ENCODE measurements around the gene REXO1. TPM values are rescaled to one million over a fixed set of nuclear protein-coding genes. Genes with fewer than 3 reads are reported as not detected.

The REXO1 gene
- total and polyA plus RNA-seq, 2 of the 13 experiments (the other 11 are each of a cell fraction or from before 2014, with no cell fraction given), result 5.0 to 11.2 TPM

DNA sequence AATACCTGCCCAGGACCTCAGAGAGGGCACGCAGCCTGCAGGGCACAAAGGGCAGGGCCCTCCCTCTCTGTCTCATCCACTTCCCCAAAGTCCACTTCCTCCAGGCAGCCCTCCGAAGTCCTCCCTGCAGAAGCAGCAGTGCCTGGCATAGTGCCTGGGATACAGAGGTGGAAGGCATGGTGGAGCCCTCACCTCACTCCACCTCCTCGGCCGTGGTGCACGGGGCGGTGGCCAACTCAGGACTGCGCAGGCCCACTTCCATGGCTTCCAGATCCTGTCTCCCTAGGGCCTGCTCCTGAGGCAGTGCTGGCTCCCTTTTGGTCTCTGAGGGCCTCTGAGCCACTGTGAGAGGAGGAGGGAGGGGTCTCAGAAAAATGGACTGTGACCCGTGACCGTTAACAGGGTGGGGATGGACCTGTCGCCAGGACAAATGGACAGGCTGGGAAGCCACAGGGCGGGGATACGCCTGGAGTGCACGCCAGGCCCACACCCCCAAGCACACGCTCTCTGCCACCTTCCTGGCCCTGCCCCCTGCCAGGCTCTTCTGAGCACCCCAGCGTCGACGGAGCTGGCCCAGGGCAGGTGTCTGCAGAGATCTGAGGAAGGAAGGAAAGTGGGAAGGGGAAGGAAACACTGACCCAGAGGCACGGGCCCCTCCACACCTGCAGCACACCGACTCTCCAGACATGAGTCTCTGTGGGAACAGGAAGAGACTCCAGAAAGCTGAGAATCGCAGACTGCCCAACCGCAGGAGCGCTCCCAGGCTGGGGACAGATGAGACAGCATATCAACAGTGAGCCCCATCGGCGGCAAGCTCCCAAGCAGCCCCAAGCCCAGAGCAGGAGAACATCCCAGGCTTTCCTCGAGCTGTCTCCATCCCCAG lies 8.4 kb downstream of the REXO1 start (continued):
- TF ChIP-seq, protein P1, sequence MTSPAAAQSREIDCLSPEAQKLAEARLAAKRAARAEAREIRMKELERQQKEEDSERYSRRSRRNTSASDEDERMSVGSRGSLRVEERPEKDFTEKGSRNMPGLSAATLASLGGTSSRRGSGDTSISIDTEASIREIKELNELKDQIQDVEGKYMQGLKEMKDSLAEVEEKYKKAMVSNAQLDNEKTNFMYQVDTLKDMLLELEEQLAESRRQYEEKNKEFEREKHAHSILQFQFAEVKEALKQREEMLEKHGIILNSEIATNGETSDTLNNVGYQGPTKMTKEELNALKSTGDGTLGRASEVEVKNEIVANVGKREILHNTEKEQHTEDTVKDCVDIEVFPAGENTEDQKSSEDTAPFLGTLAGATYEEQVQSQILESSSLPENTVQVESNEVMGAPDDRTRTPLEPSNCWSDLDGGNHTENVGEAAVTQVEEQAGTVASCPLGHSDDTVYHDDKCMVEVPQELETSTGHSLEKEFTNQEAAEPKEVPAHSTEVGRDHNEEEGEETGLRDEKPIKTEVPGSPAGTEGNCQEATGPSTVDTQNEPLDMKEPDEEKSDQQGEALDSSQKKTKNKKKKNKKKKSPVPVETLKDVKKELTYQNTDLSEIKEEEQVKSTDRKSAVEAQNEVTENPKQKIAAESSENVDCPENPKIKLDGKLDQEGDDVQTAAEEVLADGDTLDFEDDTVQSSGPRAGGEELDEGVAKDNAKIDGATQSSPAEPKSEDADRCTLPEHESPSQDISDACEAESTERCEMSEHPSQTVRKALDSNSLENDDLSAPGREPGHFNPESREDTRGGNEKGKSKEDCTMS (CRISPR knock-in tag; conservative IDR thresholded peaks at IDR 0.05), result no peak
- TF ChIP-seq TSC22D2 (CRISPR knock-in tag; IDR thresholded peaks at IDR 0.05; ENCODE audit: borderline replicate concordance) (no peak), KLF15 (CRISPR knock-in tag; IDR thresholded peaks at IDR 0.05; ENCODE audit: borderline replicate concordance) (no peak), ZFP1 (CRISPR knock-in tag; IDR thresholded peaks at IDR 0.05) (no peak), ZNF234 (CRISPR knock-in tag; conservative IDR thresholded peaks at IDR 0.05) (no peak), BHLHE40 (IDR thresholded peaks at IDR 0.05; ENCODE audit: low read length) (no peak), ZNF232 (CRISPR knock-in tag; IDR thresholded peaks at IDR 0.05; ENCODE audit: borderline replicate concordance) (0 out of 2 replicates have a peak, but pooled peaks have one; percentile 21), ZNF644 (CRISPR knock-in tag; IDR thresholded peaks at IDR 0.05; ENCODE audit: low read depth) (no peak), ZNF850 (CRISPR knock-in tag; conservative IDR thresholded peaks at IDR 0.05) (no peak), ZNF577 (CRISPR knock-in tag; IDR thresholded peaks at IDR 0.05; ENCODE audit: borderline replicate concordance, low read depth) (no peak), SRSF4 (IDR thresholded peaks at IDR 0.05; ENCODE audit: low read depth, low read length, poor library complexity, severe bottlenecking) (no peak), ZNF547 (CRISPR knock-in tag; IDR thresholded peaks at IDR 0.05) (no peak; the same call in 1 of the 2 replicates), ZSCAN31 (CRISPR knock-in tag; IDR thresholded peaks at IDR 0.05; ENCODE audit: low read depth) (no peak), PHF21A (CRISPR knock-in tag; IDR thresholded peaks at IDR 0.05) (peak; percentile 73)
- TF ChIP-seq, protein P2, sequence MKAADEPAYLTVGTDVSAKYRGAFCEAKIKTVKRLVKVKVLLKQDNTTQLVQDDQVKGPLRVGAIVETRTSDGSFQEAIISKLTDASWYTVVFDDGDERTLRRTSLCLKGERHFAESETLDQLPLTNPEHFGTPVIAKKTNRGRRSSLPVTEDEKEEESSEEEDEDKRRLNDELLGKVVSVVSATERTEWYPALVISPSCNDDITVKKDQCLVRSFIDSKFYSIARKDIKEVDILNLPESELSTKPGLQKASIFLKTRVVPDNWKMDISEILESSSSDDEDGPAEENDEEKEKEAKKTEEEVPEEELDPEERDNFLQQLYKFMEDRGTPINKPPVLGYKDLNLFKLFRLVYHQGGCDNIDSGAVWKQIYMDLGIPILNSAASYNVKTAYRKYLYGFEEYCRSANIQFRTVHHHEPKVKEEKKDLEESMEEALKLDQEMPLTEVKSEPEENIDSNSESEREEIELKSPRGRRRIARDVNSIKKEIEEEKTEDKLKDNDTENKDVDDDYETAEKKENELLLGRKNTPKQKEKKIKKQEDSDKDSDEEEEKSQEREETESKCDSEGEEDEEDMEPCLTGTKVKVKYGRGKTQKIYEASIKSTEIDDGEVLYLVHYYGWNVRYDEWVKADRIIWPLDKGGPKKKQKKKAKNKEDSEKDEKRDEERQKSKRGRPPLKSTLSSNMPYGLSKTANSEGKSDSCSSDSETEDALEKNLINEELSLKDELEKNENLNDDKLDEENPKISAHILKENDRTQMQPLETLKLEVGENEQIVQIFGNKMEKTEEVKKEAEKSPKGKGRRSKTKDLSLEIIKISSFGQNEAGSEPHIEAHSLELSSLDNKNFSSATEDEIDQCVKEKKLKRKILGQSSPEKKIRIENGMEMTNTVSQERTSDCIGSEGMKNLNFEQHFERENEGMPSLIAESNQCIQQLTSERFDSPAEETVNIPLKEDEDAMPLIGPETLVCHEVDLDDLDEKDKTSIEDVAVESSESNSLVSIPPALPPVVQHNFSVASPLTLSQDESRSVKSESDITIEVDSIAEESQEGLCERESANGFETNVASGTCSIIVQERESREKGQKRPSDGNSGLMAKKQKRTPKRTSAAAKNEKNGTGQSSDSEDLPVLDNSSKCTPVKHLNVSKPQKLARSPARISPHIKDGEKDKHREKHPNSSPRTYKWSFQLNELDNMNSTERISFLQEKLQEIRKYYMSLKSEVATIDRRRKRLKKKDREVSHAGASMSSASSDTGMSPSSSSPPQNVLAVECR (CRISPR knock-in tag; IDR thresholded peaks at IDR 0.05; ENCODE audit: borderline replicate concordance), result peak; percentile 59; the same call in 1 of the 2 replicates
- TF ChIP-seq, protein P3, sequence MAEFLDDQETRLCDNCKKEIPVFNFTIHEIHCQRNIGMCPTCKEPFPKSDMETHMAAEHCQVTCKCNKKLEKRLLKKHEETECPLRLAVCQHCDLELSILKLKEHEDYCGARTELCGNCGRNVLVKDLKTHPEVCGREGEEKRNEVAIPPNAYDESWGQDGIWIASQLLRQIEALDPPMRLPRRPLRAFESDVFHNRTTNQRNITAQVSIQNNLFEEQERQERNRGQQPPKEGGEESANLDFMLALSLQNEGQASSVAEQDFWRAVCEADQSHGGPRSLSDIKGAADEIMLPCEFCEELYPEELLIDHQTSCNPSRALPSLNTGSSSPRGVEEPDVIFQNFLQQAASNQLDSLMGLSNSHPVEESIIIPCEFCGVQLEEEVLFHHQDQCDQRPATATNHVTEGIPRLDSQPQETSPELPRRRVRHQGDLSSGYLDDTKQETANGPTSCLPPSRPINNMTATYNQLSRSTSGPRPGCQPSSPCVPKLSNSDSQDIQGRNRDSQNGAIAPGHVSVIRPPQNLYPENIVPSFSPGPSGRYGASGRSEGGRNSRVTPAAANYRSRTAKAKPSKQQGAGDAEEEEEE (CRISPR knock-in tag; IDR thresholded peaks at IDR 0.05; ENCODE audit: borderline replicate concordance), result no peak
- TF ChIP-seq, protein P4, sequence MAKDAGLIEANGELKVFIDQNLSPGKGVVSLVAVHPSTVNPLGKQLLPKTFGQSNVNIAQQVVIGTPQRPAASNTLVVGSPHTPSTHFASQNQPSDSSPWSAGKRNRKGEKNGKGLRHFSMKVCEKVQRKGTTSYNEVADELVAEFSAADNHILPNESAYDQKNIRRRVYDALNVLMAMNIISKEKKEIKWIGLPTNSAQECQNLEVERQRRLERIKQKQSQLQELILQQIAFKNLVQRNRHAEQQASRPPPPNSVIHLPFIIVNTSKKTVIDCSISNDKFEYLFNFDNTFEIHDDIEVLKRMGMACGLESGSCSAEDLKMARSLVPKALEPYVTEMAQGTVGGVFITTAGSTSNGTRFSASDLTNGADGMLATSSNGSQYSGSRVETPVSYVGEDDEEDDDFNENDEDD (CRISPR knock-in tag; IDR thresholded peaks at IDR 0.05; ENCODE audit: borderline replicate concordance), result no peak; the same call in 1 of the 2 replicates

Measured in HepG2 (cell line).